Measurements from ENCODE around the gene DHRS3.
"Not testable (repeated sequence)": the region's sequence is repeated elsewhere in the genome, so short reads cannot be mapped to it uniquely, and the experiment has no call there.

The DHRS3 gene

GRCh38 chr1:12539705-12540579, 78.1 kb downstream of the DHRS3 start:
- TF ChIP-seq, protein P1, sequence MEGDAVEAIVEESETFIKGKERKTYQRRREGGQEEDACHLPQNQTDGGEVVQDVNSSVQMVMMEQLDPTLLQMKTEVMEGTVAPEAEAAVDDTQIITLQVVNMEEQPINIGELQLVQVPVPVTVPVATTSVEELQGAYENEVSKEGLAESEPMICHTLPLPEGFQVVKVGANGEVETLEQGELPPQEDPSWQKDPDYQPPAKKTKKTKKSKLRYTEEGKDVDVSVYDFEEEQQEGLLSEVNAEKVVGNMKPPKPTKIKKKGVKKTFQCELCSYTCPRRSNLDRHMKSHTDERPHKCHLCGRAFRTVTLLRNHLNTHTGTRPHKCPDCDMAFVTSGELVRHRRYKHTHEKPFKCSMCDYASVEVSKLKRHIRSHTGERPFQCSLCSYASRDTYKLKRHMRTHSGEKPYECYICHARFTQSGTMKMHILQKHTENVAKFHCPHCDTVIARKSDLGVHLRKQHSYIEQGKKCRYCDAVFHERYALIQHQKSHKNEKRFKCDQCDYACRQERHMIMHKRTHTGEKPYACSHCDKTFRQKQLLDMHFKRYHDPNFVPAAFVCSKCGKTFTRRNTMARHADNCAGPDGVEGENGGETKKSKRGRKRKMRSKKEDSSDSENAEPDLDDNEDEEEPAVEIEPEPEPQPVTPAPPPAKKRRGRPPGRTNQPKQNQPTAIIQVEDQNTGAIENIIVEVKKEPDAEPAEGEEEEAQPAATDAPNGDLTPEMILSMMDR (conservative IDR thresholded peaks at IDR 0.05; ENCODE audit: low read depth), result no peak
- ChIA-PET CTCF (interaction anchor here (0.6 kb wide), 1 partner anchor 1403 kb away, joined by 3 read pairs; no protein-coding TSS in a partner anchor), POLR2A (ENCODE audit: low non-redundant PET) (no interaction called here)
- 0 out of 2 replicates have a peak overlapping the region, but pooled peaks have one; percentile 2 for H3K27ac ChIP-seq
- DNase-seq (ENCODE audit: low spot score), result peak; percentile 36

DNA sequence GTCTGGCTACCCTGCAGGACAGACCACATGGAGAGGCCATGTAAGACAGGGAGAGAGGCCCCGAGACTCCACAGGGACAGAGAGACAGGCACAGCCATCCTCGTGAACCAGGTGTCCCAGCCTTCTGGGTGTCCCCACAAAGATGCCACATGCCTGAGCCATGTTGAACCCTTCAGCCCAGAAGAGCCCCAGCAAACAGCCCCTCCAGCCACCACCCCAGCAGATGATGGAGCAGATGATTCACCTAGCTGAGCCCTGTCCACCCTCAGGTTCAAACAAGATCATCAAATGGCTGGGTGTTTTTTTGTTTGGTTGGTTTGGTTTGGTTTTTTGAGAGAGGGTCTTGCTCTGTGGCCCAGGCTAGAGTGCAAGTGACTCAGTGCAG, 78.7 kb downstream of the DHRS3 start:
- TF ChIP-seq, protein P1 (conservative IDR thresholded peaks at IDR 0.05; ENCODE audit: low read depth), result no peak
- H3K27ac ChIP-seq, result no peak overlapping the region
- ChIA-PET CTCF (no interaction called here), POLR2A (ENCODE audit: low non-redundant PET) (no interaction called here)
- no peak for DNase-seq (ENCODE audit: low spot score)

DNA sequence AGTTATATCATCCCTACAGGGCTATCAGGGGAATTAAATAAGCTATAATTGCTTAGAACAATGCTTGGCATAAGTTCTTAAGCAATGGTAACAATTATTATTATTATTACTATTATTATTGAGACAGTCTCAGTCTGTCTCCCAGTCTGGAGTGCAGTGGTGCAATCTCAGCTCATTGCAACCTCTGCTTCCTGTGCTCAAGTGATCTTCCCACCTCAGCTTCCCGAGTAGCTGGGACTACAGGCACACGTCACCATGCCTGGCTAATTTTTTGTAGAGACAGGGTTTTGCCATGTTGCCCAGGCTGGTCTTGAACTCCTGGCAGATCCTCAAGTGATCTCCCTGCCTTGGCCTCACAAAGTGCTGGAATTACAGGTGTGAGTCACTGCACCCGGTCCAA, 79.5 kb downstream of the DHRS3 start:
- not testable (repeated sequence) for H3K27ac ChIP-seq; DNase-seq (ENCODE audit: low spot score)
- POLR2A ChIA-PET (ENCODE audit: low non-redundant PET), result interaction anchor here (0.6 kb wide), 1 partner anchor 21 kb away, joined by 10 read pairs; no protein-coding TSS in a partner anchor

DNA sequence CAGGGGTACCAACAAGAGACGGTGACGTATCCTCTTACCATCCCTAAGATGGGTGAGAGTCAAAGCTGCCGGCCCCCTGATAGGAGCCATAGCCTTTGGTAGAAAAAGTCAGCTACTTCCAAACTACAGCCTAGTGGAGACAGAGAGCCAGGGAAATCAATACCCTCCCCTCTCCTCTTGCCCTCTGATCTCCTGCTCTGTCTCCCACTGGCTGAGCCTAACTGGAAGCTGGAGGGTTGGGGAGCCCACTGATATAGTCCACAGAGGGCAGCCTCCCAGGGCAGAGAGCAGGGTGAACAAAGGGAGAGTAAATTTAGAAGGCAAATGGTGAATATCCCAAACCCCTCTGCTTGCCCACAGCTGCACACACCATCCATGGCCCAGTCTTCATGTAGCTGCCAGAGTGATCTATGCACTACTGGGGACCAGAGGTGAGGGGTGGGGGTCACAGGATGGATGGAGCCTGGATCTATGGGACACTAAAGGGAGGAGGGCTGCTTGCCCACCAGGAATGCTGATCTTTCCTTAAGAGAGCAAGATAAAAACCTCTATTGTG, 80.0 kb downstream of the DHRS3 start:
- TF ChIP-seq, protein P1 (conservative IDR thresholded peaks at IDR 0.05; ENCODE audit: low read depth), result no peak
- CTCF ChIA-PET, result interaction anchor here (0.5 to 0.7 kb wide), 2 partner anchors 29 to 103 kb away, joined by 4 to 5 read pairs; no protein-coding TSS in a partner anchor
- POLR2A ChIA-PET (ENCODE audit: low non-redundant PET), result no interaction called here
- H3K27ac ChIP-seq, result no peak overlapping the region
- DNase-seq (ENCODE audit: low spot score), result no peak

More for the DNA sequence above, 79.5 kb downstream of the DHRS3 start:
- CTCF ChIA-PET, result not testable (repeated sequence)

DNA sequence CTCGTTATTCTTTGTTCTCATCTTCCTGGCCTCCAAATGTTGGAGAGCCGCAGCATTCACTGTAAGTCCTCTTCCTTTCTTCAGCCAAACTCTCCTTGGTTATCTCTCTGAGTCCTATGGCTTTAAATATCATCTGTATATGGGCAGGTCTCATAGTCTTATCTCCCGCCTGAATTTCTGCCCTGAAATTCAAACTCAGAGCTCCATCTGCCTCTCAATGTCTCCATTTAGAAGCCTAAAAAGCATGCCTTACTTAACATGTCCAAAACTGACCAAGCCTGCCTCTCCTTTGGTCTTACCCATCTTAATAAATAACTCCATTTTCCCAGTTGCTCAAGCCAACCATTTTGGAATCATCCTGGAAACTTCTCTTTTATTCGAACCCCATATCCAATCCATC, 80.7 kb downstream of the DHRS3 start:
- CTCF ChIA-PET, result no interaction called here
- POLR2A ChIA-PET (ENCODE audit: low non-redundant PET), result no interaction called here
- H3K27ac ChIP-seq, result no peak overlapping the region
- TF ChIP-seq, protein P1 (conservative IDR thresholded peaks at IDR 0.05; ENCODE audit: low read depth), result no peak
- DNase-seq (ENCODE audit: low spot score), result no peak

DNA sequence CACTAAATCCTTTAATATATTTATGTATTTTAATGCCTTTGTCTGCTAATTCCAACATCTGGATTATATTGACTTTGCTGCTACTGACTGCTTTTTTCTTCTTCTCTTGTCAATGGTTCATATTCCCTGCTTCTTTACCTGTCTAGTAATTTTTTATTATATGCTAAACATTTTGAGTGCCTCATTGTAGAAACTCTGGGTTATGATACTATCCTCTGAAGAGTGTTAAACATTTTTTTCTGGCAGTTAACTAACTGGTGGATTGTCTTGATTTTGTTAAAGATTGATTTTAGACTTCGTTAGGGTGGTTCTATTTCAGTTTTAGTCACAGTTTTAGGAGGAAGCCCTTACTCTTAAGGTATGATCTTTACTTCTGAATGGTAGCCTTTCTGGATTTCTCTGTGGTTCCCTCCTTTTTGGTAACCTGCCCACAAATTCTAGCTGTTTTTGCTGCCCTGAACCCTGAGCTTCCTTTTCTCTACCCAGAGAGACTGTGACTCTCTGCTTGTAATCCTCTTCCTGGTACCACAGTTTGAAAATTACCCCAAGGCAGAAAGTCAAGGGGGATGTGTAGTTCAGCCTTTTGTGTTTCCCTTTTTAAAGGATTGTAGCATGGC, 81.9 kb downstream of the DHRS3 start:
- DNase-seq (ENCODE audit: low spot score), result no peak
- POLR2A ChIA-PET (ENCODE audit: low non-redundant PET), result no interaction called here
- TF ChIP-seq, protein P1 (conservative IDR thresholded peaks at IDR 0.05; ENCODE audit: low read depth), result no peak
- CTCF ChIA-PET, result interaction anchor here (0.5 kb wide), 1 partner anchor 471 kb away, joined by 4 read pairs; no protein-coding TSS in a partner anchor
- H3K27ac ChIP-seq, result no peak overlapping the region

All from RWPE1 (cell line).